DND-41 (cell line): ENCODE results near the gene ZMIZ1.

Source experiments
- ATAC-seq: fragments of 200-7000 bp; cut with Tn5 transposase; 3 replicates; pipeline ENCODE4 v1.9.1; 2021; ENCODE audit warnings: low read depth; ENCODE audit not compliant: insufficient read depth
- DNase-seq: peaks from one replicate; pipeline ENCODE4 v3.0.0-alpha.2; 2020
- H2AFZ ChIP-seq: 2 replicates; pipeline ENCODE4 v1.6.0; 2012; ENCODE audit warnings: low read depth, low read length
- H3K27ac ChIP-seq: 2 replicates; pipeline ENCODE4 v1.5.1; 2012; ENCODE audit warnings: low read length, inconsistent platforms
- H3K27me3 ChIP-seq: fragments of 200-600 bp; sonication (generic); 2 replicates; pipeline ENCODE4 v1.6.0; 2012; ENCODE audit warnings: low read length, mild to moderate bottlenecking, inconsistent platforms; ENCODE audit not compliant: insufficient read depth, poor library complexity
- H3K36me3 ChIP-seq: 2 replicates; pipeline ENCODE4 v1.5.1; 2012; ENCODE audit warnings: low read length, inconsistent platforms; ENCODE audit not compliant: insufficient read depth
- H3K4me1 ChIP-seq: 2 replicates; pipeline ENCODE4 v1.5.1; 2012; ENCODE audit warnings: mild to moderate bottlenecking, low read length; ENCODE audit not compliant: insufficient read depth
- H3K4me2 ChIP-seq: 2 replicates; pipeline ENCODE4 v1.6.0; 2012; ENCODE audit warnings: mild to moderate bottlenecking, moderate library complexity, low read length, inconsistent platforms; ENCODE audit not compliant: insufficient read depth
- H3K4me3 ChIP-seq, 2 experiments: fragments of 200-600 bp in 1 of 2; shearing (Covaris generic) in 1 of 2; 2 replicates each; pipeline ENCODE4 v1.5.1; 2012 to 2016; ENCODE audit warnings: inconsistent platforms in 2 of 2, low read length in 2 of 2, mild to moderate bottlenecking in 2 of 2, low read depth in 1 of 2, moderate library complexity in 1 of 2
- H3K79me2 ChIP-seq: 2 replicates; pipeline ENCODE4 v1.6.0; 2012; ENCODE audit warnings: low read length, inconsistent platforms; ENCODE audit not compliant: insufficient read depth
- H3K9ac ChIP-seq: 2 replicates; pipeline ENCODE4 v1.6.0; 2012; ENCODE audit warnings: low read depth, mild to moderate bottlenecking, inconsistent platforms, low read length, moderate library complexity
- H3K9me3 ChIP-seq: 2 replicates; pipeline ENCODE4 v1.5.1; 2012; ENCODE audit warnings: low read length, moderate library complexity, mild to moderate bottlenecking, inconsistent platforms; ENCODE audit not compliant: insufficient read depth, severe bottlenecking
- H4K20me1 ChIP-seq: 2 replicates; pipeline ENCODE4 v1.6.0; 2012; ENCODE audit warnings: low read length; ENCODE audit not compliant: insufficient read depth
- EZH2 ChIP-seq: IDR thresholded peaks from 3 replicates; pipeline ENCODE4 v1.6.1; 2012; ENCODE audit warnings: borderline replicate concordance, low read depth, mild to moderate bottlenecking, moderate library complexity, low read length, inconsistent platforms; ENCODE audit not compliant: severe bottlenecking
- TF ChIP-seq, protein P1 (sequence below): IDR thresholded peaks from 2 replicates; pipeline ENCODE4 v1.5.1; 2012; ENCODE audit warnings: borderline replicate concordance, low read length, moderate library complexity, mild to moderate bottlenecking; ENCODE audit not compliant: poor library complexity, severe bottlenecking; ENCODE audit errors: extremely low read depth

Gene ZMIZ1

DNA sequence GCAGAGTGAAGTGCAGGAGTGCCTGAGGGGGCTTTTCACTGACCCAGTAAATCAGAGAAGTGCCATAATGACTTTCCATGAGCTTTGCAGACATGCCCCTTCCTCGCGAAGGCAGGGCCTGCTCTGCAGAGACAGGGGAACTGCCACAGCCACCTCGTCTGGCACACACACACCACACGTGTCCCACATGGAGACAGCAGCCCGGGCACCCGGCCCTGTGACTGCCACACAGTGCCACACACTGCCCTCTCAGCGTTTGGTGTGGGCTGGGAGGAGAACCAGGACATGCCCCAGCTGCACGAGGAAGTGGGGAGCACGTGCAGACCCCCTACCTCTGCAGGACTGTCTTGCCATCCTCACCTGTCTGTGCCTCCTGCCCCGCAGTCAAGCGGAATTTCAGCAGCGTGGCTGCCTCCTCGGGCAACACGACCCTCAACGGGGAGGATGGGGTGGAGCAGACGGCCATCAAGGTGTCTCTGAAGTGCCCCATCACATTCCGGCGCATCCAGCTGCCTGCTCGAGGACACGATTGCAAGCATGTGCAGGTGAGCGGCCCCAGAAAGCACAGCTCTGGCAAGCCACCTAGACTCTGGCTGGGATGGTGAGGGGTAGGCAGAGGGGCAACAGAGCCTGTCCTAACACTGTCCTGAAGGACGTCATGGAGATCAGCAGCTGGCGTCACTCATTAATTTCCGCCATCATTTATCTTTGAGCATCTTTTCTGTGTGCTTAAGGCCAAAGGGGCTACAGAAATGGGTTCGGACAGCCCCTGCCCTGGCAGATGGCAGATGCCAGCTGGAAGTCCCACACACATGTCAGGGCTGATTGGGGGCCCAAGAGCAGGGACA, 235.1 kb downstream of the ZMIZ1 start:
- no peaks in the 10 kb centered on the region for H3K9me3 ChIP-seq
- H2AFZ ChIP-seq: no peak overlapping the region
- peaks cover 40% of the 10 kb centered on the region for H4K20me1 ChIP-seq
- no peak overlapping the region for H3K27ac ChIP-seq
- peaks cover 96% of the 10 kb centered on the region for H3K36me3 ChIP-seq
- H3K79me2 ChIP-seq: no peaks in the 10 kb centered on the region
- H3K9ac ChIP-seq: no peak overlapping the region
- DNase-seq (no peak), ATAC-seq (no peak)
- H3K4me3 ChIP-seq: no peak overlapping the region
- TF ChIP-seq, protein P1, sequence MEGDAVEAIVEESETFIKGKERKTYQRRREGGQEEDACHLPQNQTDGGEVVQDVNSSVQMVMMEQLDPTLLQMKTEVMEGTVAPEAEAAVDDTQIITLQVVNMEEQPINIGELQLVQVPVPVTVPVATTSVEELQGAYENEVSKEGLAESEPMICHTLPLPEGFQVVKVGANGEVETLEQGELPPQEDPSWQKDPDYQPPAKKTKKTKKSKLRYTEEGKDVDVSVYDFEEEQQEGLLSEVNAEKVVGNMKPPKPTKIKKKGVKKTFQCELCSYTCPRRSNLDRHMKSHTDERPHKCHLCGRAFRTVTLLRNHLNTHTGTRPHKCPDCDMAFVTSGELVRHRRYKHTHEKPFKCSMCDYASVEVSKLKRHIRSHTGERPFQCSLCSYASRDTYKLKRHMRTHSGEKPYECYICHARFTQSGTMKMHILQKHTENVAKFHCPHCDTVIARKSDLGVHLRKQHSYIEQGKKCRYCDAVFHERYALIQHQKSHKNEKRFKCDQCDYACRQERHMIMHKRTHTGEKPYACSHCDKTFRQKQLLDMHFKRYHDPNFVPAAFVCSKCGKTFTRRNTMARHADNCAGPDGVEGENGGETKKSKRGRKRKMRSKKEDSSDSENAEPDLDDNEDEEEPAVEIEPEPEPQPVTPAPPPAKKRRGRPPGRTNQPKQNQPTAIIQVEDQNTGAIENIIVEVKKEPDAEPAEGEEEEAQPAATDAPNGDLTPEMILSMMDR: no peak
- no peak for TF ChIP-seq EZH2
- H3K27me3 ChIP-seq: no peaks in the 10 kb centered on the region
- H3K4me2 ChIP-seq: no peak overlapping the region
- no peaks in the 10 kb centered on the region for H3K4me1 ChIP-seq

DNA sequence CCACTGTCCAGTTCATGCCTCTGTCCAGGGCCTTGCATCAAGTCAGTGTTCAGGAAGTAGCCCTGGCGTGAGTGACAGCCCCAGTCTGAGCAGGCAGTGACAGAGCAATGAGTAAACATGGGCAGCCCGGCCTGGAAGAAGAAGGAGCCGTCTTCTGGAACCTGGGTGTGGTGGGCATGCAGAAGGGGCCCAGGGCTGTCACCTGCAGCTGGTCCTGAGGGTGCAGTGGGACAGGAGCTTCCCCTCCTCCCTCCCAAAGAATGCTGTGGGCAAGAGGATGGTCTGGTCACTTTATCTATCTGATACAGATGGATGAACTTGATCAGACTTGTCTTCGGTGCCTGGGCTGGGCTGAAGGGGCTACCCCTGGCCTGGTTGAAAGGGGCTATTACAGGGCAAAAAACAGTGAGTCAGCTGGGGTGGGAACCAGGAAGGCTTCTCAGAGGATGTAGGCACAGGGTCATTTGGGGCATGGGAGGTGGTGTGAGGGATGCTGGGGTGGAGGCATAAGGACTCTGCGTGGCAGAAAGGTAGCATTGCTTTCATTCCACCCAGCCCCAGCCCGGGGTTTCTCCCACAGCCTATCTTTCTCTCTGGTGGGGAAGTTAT, 235.8 kb downstream of the ZMIZ1 start:
- Histone ChIP-seq H3K36me3 (peaks cover 96% of the 10 kb centered on the region), H3K4me1 (no peaks in the 10 kb centered on the region), H3K27ac (no peak overlapping the region)

DNA sequence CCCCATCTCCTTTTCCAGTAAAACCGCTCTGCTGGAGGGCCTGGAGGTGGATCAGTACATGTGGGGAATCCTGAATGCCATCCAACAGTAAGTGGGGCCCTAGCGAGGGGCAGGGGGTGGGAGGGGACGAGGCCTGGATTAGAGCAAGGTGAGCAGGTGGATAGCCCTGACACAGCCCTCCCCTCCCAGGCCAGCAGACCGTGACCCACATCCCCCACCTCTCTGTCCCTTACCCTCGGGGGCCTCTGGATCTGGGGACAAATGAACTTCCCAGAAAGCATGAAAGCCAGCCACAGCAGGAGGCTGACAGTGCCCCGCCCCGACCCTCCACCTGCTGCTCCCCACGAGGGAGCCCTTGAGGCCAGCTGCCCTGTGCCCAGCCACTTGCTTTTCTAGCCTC, 236.7 kb downstream of the ZMIZ1 start:
- Histone ChIP-seq H3K9me3 (no peaks in the 10 kb centered on the region), H3K36me3 (peaks cover 96% of the 10 kb centered on the region), H3K27ac (no peak overlapping the region), H3K79me2 (no peaks in the 10 kb centered on the region), H3K9ac (no peak overlapping the region), H3K4me3 (no peak overlapping the region), H3K4me1 (no peaks in the 10 kb centered on the region), H3K27me3 (no peaks in the 10 kb centered on the region), H3K4me2 (no peak overlapping the region), H2AFZ (no peak overlapping the region), H4K20me1 (peaks cover 49% of the 10 kb centered on the region)
- TF ChIP-seq, protein P1: no peak
- TF ChIP-seq EZH2: no peak
- ATAC-seq: no peak
- no peak for DNase-seq

More for the DNA sequence above, 235.8 kb downstream of the ZMIZ1 start:
- TF ChIP-seq, protein P1: no peak
- TF ChIP-seq EZH2: no peak
- Histone ChIP-seq H2AFZ (no peak overlapping the region), H4K20me1 (peaks cover 48% of the 10 kb centered on the region), H3K79me2 (no peaks in the 10 kb centered on the region), H3K27me3 (no peaks in the 10 kb centered on the region), H3K4me2 (no peak overlapping the region), H3K4me3 (no peak overlapping the region), H3K9me3 (no peaks in the 10 kb centered on the region), H3K9ac (no peak overlapping the region)
- DNase-seq: no peak
- no peak for ATAC-seq
